Mononuclear cell (primary cell): ENCODE measurements around the gene IL11RA. TPM values are rescaled to one million over a fixed set of nuclear protein-coding genes. Genes with fewer than 3 reads are reported as not detected.

Experiments used
- H3K27me3 ChIP-seq: 2 replicates; pipeline ENCODE4 v1.6.0; 2011; ENCODE audit warnings: low read length, control low read depth; ENCODE audit not compliant: insufficient read depth
- H3K4me1 ChIP-seq: 2 replicates; pipeline ENCODE4 v1.5.1; 2011; ENCODE audit warnings: mild to moderate bottlenecking, low read length, control low read depth; ENCODE audit not compliant: insufficient read depth
- H3K4me3 ChIP-seq: 2 replicates; pipeline ENCODE4 v1.5.1; 2011; ENCODE audit warnings: mild to moderate bottlenecking, low read length, moderate library complexity
- H3K9me3 ChIP-seq: 2 replicates; pipeline ENCODE4 v1.5.1; 2011; ENCODE audit warnings: low read depth, mild to moderate bottlenecking, control low read depth, low read length
- total RNA-seq: library from RNA; depleted of rRNA; stranded (reverse); fragments of >200 nt; gene quantifications from one replicate; pipeline ENCODE4 v1.2.3, GENCODE V29; 2012

IL11RA gene
- total RNA-seq, 1 donor, result 17.8 TPM

DNA sequence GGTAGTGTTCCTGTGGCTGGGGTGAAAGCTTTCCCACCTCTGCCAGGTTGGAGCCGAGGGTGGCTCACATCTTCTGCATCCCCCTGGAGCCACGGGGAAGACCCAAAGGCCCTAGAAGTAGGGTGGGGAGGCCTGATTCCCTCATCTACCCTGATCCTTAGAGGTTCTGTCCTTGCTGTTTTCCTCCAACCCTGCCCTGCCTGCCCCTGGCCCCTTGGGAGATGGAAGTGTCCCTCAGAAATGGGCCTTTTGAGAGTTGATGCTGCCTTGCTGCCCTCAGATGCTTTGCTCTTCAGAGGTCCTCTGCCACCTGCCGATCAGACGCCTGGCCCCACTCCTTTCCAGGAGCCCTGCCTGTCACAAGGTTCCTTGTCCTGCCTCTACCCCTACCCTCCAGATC is 32.8 kb downstream of the IL11RA start:
- H3K27me3 ChIP-seq, result no peaks in the 10 kb centered on the region
- H3K4me3 ChIP-seq, result no peak overlapping the region
- no peaks in the 10 kb centered on the region for H3K9me3 ChIP-seq
- H3K4me1 ChIP-seq, result peaks cover 4% of the 10 kb centered on the region

DNA sequence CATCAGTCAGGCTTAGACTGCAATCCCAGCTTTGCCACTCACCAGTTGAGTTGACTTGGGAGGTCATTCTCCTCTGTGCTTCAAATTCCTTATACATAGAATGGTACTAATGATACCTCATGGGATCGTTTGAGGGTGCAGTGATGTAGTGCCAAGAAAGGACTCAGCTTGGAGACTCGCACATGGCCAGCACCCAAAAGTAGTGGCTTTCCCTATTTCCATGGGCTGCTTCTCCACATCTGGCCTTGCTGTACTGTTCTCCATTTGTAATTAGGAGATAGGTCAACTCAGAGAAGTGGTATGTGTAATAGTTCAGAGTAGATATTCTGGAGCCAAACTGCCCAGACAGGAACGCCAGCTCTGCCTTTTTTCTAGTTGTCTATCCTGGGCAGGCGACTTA is 33.6 kb downstream of the IL11RA start:
- Histone ChIP-seq H3K4me3 (no peak overlapping the region), H3K9me3 (no peaks in the 10 kb centered on the region), H3K4me1 (peaks cover 4% of the 10 kb centered on the region), H3K27me3 (no peaks in the 10 kb centered on the region)

DNA sequence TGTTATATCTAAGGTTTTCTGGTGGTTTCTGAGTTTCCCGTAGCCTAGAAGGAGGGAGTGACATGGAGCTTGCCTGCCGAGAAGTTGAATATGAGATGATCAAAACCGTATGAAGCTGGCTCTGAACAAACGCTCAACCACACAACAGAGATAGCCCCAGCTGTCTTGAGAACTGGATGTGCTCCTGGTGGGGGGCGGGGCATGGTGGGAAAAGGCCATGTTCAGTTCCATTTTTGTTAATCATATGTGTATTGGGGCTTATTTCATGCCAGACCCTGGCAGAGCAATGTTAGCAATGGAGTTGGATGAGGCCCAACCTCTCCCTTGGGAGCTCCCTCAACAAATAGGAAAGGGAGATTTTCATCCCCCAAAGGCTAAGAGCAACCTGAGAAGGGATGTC is 34.2 kb downstream of the IL11RA start:
- H3K9me3 ChIP-seq, result no peaks in the 10 kb centered on the region
- H3K4me1 ChIP-seq, result peaks cover 10% of the 10 kb centered on the region
- H3K4me3 ChIP-seq, result no peak overlapping the region
- no peaks in the 10 kb centered on the region for H3K27me3 ChIP-seq

DNA sequence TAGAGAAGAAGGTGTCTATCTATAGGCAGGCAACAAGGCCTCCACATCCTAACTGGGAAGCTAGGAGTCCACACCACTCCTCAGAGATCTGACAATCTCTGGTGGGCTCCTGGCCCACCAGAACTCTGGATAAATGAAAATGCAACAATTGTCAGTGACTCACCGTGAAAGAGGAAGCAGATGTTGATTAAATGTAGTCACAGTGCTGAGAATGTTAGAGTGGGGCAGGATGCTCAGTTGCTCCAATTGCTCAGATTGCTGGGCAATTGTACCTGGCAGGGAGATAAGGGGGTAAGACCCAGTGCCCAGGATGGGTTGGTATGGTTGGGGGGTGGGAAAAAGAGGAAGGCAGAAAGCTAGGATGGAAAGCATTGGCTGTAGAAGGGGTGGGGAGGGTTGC is 34.7 kb downstream of the IL11RA start:
- H3K4me1 ChIP-seq, result peaks cover 15% of the 10 kb centered on the region
- no peaks in the 10 kb centered on the region for H3K9me3 ChIP-seq
- no peaks in the 10 kb centered on the region for H3K27me3 ChIP-seq
- no peak overlapping the region for H3K4me3 ChIP-seq

DNA sequence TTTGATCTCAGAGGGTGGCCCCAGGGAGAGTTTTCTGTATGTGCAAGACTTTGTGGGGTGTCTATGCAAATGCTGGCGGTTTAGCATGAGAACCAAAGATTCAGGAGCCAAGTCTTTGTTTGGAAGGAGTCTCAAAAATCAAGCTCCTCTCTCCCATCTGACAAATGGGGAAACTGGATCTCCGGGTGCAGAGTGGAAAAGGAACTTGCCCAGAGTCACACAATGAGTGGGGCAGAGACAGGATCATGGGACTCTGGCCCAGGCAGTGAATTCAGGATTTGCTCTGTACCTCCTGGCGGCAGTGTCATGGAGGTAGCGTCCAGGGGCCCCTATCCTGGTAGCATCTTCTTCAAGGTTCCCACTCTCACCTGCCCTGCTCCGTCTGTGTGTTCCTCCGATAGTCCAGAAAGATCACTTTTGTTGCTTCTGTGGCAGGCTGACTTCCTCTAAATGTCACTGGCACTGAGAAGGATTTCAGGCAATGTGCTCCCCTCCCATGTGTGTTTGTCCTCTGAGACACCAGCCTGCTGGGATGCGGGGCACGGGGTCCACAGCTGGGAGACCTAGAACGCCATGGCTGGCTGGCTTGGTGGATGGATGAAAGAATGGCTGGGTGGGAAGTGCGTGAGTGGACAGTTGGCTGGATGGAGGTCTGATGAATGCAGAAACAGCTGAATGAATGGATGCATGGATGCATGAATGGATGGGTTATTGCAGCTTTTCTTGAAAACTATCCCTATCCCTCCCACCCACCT is 35.5 kb downstream of the IL11RA start:
- Histone ChIP-seq H3K4me1 (peaks cover 18% of the 10 kb centered on the region), H3K27me3 (no peaks in the 10 kb centered on the region), H3K9me3 (no peaks in the 10 kb centered on the region), H3K4me3 (no peak overlapping the region)

DNA sequence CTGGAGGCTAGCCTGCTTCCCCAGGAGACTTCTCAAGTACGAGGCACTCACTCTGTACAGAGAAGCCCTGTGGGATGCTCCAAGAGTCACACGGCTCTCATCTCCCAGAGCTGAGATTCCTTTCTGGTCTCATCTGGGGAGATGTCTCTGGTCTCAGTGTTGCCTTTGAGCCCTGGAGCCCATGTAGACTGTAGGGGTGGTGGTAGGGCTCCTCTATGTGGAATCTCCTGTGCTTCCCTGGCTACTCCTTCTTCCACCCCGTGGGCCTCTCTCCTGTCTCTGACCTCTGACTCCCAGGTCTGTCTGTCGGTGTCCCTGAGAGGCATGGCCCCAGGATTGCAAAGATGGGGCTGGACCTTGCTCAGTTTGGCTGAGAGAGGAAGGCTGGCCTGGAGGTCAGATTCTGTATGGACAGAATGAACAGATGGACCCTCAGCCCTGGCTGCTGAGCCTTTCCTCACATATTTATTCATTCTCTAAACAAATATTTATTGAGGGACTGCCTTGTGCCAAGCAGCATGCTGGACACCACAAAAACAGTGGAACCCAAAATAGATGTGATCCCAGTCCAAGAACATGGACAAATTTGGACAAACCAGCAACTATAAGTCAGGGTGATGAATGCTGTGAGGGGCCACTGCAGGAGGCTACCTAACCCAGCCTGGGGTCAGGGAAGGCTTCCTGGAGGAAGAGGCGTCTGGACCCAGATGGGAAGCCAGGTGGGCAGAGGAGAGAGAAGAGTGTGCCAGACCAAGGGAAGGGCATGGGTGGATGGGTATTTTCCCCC is 36.5 kb downstream of the IL11RA start:
- H3K4me1 ChIP-seq, result peaks cover 18% of the 10 kb centered on the region
- no peak overlapping the region for H3K4me3 ChIP-seq
- no peaks in the 10 kb centered on the region for H3K27me3 ChIP-seq
- H3K9me3 ChIP-seq, result no peaks in the 10 kb centered on the region

DNA sequence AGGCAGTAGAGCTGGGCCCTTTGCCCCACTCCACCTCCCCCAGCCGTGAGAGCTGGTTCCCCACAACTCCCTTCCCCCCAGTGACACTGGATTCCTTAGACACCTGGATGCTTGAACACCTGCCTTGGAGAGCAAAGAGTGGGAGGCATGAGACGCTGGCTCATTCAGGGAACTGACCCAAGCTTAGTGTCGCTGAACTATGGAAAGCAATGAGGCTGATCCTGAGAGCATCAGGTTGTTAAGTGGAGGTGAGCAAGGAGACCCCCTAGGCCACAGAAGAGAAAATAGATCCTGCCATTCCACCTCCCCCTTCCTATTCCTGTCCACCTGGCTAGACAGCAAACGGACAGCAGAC is 37.1 kb downstream of the IL11RA start:
- H3K27me3 ChIP-seq, result no peaks in the 10 kb centered on the region
- H3K9me3 ChIP-seq, result no peaks in the 10 kb centered on the region
- H3K4me3 ChIP-seq, result no peak overlapping the region
- peaks cover 18% of the 10 kb centered on the region for H3K4me1 ChIP-seq

DNA sequence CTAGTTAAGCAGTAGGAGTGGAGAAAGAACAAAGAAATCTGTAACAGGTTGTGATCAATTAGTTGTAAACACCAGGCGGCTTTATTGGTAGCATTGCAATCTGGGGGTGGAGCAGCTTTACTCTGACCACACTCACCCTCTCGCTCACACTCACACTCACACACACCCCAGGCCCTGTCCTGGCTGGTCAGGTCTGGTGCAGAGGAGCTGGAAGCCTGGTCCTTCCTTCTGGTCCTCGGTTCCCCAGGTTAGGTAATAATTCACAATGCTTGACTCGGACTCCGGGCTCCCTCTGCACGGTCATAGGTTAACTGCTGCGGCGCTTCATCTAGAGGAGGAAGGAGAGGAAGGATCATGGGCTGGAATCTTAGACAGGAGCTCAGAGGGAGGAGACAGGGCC is 37.5 kb downstream of the IL11RA start:
- H3K4me1 ChIP-seq, result peaks cover 18% of the 10 kb centered on the region
- no peaks in the 10 kb centered on the region for H3K9me3 ChIP-seq
- no peaks in the 10 kb centered on the region for H3K27me3 ChIP-seq
- no peak overlapping the region for H3K4me3 ChIP-seq

DNA sequence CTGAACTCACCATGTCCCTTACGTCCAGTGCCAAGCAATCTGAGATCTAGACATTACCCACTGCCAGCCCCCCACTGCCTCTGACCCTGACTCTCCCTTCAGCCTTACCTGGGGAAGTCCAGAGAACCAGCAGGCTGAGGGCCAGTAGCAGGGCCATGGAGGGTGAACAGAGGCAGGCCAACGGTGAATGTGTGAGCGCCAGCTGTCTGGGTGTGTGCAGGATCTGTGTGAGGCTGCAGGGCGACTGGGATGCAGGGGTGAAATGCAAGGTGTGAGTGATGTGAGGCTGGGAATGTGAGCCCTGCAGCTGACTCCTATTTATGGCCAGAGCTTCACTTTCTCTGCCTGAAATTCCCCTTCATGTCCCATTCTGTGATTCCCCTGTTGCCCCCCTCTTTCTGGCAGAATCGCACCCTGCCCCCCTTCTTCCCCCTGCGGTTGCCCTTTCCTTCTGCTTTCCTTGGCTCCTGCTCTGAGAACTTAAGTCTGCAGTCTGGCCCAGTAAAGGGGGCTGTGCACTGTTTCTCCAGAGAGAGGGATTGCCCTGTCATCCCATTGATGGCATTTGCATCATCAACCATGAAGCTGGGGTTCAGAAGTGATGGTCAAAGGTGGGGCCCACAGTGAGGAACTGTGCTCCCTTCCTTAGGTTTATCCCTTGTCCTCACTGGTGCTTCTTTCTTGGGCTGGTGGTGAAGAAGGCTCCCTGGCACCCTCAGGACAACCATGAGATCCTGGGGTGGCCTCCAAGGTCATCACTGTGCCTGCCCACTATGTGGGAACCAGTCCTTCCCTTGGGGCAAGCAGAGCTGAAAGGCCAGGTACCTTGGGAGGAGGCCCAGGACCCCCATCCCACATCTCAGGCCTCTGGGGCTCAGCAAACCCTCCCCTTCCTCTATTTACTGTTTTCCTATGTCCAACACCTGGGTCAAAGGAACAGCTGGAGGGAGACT is 39.3 kb downstream of the IL11RA start, which contains the start of gene CCL19:
Gene CCL19 (minus strand): TSS at position 294 of the 953 bp plus-strand sequence. CDS start 137 bp downstream, at position 157.
- H3K9me3 ChIP-seq, result no peaks in the 10 kb centered on the region
- no peaks in the 10 kb centered on the region for H3K27me3 ChIP-seq
- H3K4me1 ChIP-seq, result peaks cover 18% of the 10 kb centered on the region
- H3K4me3 ChIP-seq, result no peak within 1 kb of the TSS

DNA sequence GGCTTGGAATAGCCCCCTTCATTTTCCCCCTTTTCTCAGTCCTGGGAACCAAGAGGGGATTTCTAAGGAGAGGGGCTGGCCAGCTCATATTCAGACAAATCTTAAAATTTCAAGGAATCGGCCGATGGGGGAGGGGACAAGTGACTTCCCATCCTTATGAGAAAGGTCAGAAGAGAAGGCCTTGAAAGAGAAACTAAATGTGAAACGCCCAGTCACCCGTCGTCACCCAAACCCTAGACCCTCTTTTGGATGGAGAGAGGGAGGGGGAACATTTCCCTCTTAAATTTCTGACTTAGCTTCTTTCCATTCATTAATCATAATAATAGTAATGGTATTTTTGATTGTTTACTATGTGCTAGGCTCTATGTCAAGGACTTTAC is 39.9 kb downstream of the IL11RA start:
- no peak overlapping the region for H3K4me3 ChIP-seq
- peaks cover 15% of the 10 kb centered on the region for H3K4me1 ChIP-seq
- H3K9me3 ChIP-seq, result no peaks in the 10 kb centered on the region
- H3K27me3 ChIP-seq, result no peaks in the 10 kb centered on the region

DNA sequence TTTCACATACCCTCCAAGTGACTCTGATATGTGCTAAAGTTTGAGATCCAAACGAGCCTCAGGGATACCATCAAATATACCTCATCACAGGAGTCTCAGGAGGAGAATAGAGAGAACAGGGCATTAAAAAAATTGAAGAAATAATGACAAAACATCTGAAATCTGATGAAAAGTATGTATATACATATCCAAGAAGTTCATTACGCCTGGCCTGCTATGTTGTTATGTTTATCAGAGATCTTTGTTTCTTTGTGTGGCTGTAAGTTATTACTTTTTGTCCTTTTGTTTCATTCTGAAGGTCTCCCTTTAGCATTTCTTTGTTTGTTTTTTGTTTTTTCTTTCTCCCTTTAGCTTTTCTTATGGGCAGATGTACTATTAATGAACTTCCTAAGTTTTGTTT is 41.6 kb downstream of the IL11RA start:
- peaks cover 14% of the 10 kb centered on the region for H3K4me1 ChIP-seq
- no peaks in the 10 kb centered on the region for H3K9me3 ChIP-seq
- no peak overlapping the region for H3K4me3 ChIP-seq
- H3K27me3 ChIP-seq, result no peaks in the 10 kb centered on the region

DNA sequence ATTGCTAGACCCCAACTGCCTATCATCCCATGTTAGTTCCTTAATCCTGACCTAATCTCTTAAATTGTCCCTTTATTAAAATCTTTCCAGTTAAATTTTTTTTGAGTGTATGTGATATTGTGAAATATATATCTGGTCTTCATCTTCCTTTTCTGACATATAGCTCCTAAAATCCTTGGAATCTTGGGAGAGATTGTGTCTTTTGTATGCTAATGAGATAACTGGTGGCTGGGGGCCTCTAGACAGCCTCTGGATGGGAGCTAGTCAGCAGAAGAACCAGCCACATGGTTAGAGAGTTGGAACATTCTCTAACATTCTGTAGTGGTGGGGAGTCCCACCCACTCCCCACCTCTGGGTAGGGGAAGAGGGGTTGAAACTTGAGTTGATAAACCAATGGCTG is 42.8 kb downstream of the IL11RA start:
- peaks cover 2% of the 10 kb centered on the region for H3K27me3 ChIP-seq
- no peak overlapping the region for H3K4me3 ChIP-seq
- no peaks in the 10 kb centered on the region for H3K9me3 ChIP-seq
- H3K4me1 ChIP-seq, result peaks cover 14% of the 10 kb centered on the region

DNA sequence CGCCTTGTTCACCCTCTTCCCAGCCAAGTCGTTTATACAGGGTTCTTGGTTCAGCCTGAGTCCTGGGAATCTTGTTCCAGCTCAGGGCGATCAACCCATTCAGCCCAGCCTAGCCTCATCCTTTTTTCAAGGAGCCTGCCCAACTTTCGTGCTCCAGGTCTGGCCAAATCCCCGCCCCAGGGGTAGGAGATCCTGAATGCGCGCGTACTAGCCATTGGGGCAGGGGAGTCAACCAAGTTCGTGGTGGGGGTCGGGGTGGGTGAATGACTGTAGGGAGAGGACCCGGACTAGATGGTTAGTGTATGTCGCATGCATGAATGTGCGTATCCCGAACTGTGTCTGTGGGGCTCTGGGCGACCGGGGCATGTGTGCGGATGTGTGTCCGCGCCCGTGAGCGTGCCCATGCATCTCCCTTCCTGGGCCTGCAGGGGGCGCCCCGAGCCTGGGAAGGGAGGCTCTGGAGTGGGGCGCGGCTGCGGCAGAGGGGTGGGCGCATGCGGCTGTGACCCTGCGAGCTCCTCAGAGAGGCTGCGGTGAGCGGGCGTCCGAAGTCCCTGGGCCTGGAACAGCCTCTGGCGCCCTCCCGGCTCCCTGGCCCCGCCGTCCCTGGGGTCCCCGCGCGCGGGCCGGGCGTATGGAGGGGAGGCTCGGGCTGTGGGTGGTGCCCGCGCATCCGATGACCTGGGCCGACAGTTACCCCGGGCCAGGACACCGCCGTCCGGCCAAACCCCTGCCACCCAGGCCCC is 49.2 kb downstream of the IL11RA start:
- Histone ChIP-seq H3K4me1 (peaks cover 15% of the 10 kb centered on the region), H3K4me3 (peak overlapping the region; percentile 32), H3K9me3 (no peaks in the 10 kb centered on the region), H3K27me3 (peaks cover 14% of the 10 kb centered on the region)
